Measurements from ENCODE around the gene ESPN. TPM values are rescaled to one million over a fixed set of nuclear protein-coding genes. Genes with fewer than 3 reads are reported as not detected.
"Not testable (repeated sequence)": the region's sequence is repeated elsewhere in the genome, so short reads cannot be mapped to it uniquely, and the experiment has no call there.

Gene ESPN
- polyA plus RNA-seq, 4 donors, result 14.0 to 26.5 (median 20.6) TPM

GRCh38 chr1:6477039-6477820 lies 52.7 kb downstream of the ESPN start:
- DNase-seq (ENCODE audit: low read depth in 4 of 4, low spot score in 2 of 4), result no peak

GRCh38 chr1:6481820-6482219 lies 57.2 kb downstream of the ESPN start:
- DNase-seq (ENCODE audit: low read depth in 4 of 4, low spot score in 2 of 4), result no peak

- DNase-seq (ENCODE audit: low read depth in 4 of 4, low spot score in 2 of 4), result no peak
Observed at GRCh38 chr1:6483017-6483760, 58.6 kb downstream of the ESPN start.

GRCh38 chr1:6483761-6484117 lies 59.2 kb downstream of the ESPN start:
- no peak for DNase-seq (ENCODE audit: low read depth in 4 of 4, low spot score in 2 of 4)

- DNase-seq (ENCODE audit: low read depth in 4 of 4, low spot score in 2 of 4), result no peak
Observed at GRCh38 chr1:6484826-6485167, 60.2 kb downstream of the ESPN start.

- DNase-seq (ENCODE audit: low read depth in 4 of 4, low spot score in 2 of 4), result no peak
Observed at GRCh38 chr1:6485168-6486101, 60.9 kb downstream of the ESPN start.

- peak; percentile 62 to 87 (median 68) for DNase-seq (ENCODE audit: low read depth in 4 of 4, low spot score in 2 of 4)
Observed at GRCh38 chr1:6486433-6487011, 61.9 kb downstream of the ESPN start.

- DNase-seq (ENCODE audit: low read depth in 4 of 4, low spot score in 2 of 4), result no peak
Observed at GRCh38 chr1:6487804-6488484, 63.4 kb downstream of the ESPN start.

- DNase-seq (ENCODE audit: low read depth in 4 of 4, low spot score in 2 of 4), result no peak
Observed at GRCh38 chr1:6488602-6489382, 64.2 kb downstream of the ESPN start.

GRCh38 chr1:6489383-6489765 lies 64.8 kb downstream of the ESPN start:
- no peak for DNase-seq (ENCODE audit: low read depth in 4 of 4, low spot score in 2 of 4)

- peak in 1 of 4 donors; percentile 50 for DNase-seq (ENCODE audit: low read depth in 4 of 4, low spot score in 2 of 4)
Observed at GRCh38 chr1:6489799-6490180, 65.2 kb downstream of the ESPN start.

GRCh38 chr1:6490181-6491080 lies 65.9 kb downstream of the ESPN start:
- peak in 2 of 4 donors; percentile 57 to 70 for DNase-seq (ENCODE audit: low read depth in 4 of 4, low spot score in 2 of 4)

- DNase-seq (ENCODE audit: low read depth in 4 of 4, low spot score in 2 of 4), result no peak
Observed at GRCh38 chr1:6491081-6491449, 66.5 kb downstream of the ESPN start.

- DNase-seq (ENCODE audit: low read depth in 4 of 4, low spot score in 2 of 4), result no peak
Observed at GRCh38 chr1:6491480-6491962, 66.9 kb downstream of the ESPN start, which contains the start of gene PLEKHG5. Gene PLEKHG5 (minus strand): TSS chr1:6491667. CDS start chr1:6477571, 14,096 bp downstream.

GRCh38 chr1:6491966-6492365 lies 67.4 kb downstream of the ESPN start:
- DNase-seq (ENCODE audit: low read depth in 4 of 4, low spot score in 2 of 4), result no peak

- not testable (repeated sequence) for DNase-seq (ENCODE audit: low read depth in 4 of 4, low spot score in 2 of 4)
Observed at GRCh38 chr1:6493834-6494223, 69.3 kb downstream of the ESPN start.

GRCh38 chr1:6494627-6495026 lies 70.1 kb downstream of the ESPN start:
- no peak for DNase-seq (ENCODE audit: low read depth in 4 of 4, low spot score in 2 of 4)

GRCh38 chr1:6495041-6495441 lies 70.5 kb downstream of the ESPN start:
- DNase-seq (ENCODE audit: low read depth in 4 of 4, low spot score in 2 of 4), result no peak
